Neural cell (in vitro differentiated cells): Measurements from ENCODE around the gene PLXNA4.

ENCODE experiments used
- EZH2 ChIP-seq: fragments of 200-600, 300-800 bp; shearing (Covaris generic), sonication (generic); IDR thresholded peaks from 2 replicates; pipeline ENCODE4 v1.6.1; 2014; ENCODE audit warnings: antibody characterized with exemption, low read length, borderline replicate concordance, mild to moderate bottlenecking; ENCODE audit not compliant: insufficient read depth, poor library complexity, severe bottlenecking
- REST ChIP-seq: IDR thresholded peaks from 2 replicates; pipeline ENCODE4 v1.6.1; 2012; ENCODE audit warnings: borderline replicate concordance
- TAF1 ChIP-seq: IDR thresholded peaks from 2 replicates; pipeline ENCODE4 v1.6.1; 2012; ENCODE audit warnings: low read depth
- TF ChIP-seq, protein P1 (sequence below): fragments of 450-650 bp; IDR thresholded peaks from 2 replicates; pipeline ENCODE4 v1.5.1; 2014; ENCODE audit warnings: antibody characterized with exemption, mild to moderate bottlenecking, moderate library complexity; ENCODE audit not compliant: poor library complexity, severe bottlenecking

DNA sequence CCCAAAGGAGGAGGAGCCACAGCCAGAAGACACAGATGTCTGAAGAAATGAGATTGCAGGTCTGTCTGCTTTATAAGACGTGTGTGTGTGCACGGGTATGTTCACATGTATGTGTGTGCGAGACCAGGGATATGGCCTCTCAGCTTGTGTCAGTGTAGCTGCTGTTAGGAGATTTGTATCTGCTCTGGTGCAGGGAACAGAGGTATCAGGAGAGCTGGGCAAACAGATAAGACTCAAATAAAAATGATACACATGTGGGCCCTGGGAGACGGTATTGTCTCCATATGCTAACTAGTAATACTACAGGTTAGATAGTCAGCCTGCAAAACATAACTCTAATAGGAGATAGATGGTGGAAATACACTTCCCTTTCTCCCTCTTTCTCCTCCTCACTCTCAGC is 161.0 kb downstream of the PLXNA4 start:
- TF ChIP-seq REST: no peak
- TF ChIP-seq, protein P1, sequence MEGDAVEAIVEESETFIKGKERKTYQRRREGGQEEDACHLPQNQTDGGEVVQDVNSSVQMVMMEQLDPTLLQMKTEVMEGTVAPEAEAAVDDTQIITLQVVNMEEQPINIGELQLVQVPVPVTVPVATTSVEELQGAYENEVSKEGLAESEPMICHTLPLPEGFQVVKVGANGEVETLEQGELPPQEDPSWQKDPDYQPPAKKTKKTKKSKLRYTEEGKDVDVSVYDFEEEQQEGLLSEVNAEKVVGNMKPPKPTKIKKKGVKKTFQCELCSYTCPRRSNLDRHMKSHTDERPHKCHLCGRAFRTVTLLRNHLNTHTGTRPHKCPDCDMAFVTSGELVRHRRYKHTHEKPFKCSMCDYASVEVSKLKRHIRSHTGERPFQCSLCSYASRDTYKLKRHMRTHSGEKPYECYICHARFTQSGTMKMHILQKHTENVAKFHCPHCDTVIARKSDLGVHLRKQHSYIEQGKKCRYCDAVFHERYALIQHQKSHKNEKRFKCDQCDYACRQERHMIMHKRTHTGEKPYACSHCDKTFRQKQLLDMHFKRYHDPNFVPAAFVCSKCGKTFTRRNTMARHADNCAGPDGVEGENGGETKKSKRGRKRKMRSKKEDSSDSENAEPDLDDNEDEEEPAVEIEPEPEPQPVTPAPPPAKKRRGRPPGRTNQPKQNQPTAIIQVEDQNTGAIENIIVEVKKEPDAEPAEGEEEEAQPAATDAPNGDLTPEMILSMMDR: no peak
- no peak for TF ChIP-seq TAF1
- no peak for TF ChIP-seq EZH2
